HL-60/S4 treated with phorbol 12-myristate 13-acetate at 8.2 ng/mL for 4 days and 3 days (cell line): ENCODE results near the gene FOXB2.

Experiments
- in situ Hi-C: fragments of 300-500 bp; cut with MboI; formaldehyde crosslinking; loops from 2 replicates; pipeline ENCODE4 v1.15.0; 2022; ENCODE audit warnings: low sequenced_read_pairs

The FOXB2 gene

DNA sequence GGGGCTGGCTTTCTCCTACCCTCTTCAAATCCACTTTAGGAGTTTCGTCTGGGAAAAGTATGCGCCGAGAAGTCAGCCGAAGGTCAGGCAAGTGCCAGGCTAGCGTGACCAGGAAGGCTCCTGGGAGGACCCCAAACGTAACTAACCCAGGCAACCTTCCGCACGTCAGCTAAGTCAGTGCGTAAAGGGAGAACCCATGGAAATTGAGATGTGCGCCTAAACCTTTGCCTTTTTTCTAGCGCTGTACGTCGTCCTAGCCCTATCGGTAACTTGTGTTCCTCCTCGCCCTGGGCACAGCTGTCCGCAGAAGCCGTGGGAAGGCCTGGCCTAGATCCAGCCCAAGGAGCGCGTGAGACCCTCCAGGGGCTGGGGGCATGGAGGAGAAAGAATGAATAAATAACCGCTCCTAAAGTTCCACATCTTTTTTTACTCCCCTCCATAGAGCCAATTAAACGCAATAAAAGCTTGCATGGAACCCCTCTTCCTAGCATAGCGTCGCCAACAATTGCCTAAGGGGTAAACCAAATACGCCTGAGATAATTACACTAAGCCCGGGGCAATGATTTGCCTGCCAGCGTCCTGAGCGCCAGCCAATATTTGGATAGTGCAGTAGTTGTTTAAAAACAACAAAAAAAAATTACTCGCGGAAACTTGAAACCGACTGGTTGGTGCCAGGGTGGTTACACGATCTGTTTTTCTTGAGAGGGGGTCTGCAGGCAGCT is 4.0 kb upstream of the FOXB2 start:
- in situ Hi-C loops: no loop called here

GRCh38 chr9:77016121-77016525 is 3.3 kb upstream of the FOXB2 start:
- in situ Hi-C loops: no loop called here

GRCh38 chr9:77016526-77017504 is 2.6 kb upstream of the FOXB2 start:
- in situ Hi-C loops: no loop called here

DNA sequence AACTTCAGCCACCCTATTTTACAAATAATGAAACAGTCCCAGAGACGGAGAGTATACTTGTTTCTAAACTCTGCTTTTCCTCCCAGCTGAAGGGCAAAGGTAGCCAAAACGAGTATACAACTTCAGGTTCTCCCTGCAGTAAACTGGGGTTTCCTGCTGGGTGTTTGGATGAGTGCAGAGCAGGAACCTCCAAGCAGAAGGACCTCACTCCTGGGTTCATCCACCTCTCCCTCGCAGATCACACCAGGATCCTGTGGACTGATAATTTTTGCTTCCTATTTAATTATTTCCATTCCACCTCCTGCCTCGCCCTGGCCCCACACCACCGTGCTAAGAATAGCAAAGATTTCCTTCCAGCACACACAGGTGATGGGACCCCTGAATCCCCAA is 2.0 kb upstream of the FOXB2 start:
- in situ Hi-C loops: no loop called here

GRCh38 chr9:77018058-77018968 is 1.1 kb upstream of the FOXB2 start:
- in situ Hi-C loops: no loop called here

- in situ Hi-C loops: no loop called here
These were observed 553 bp upstream of the FOXB2 start for GRCh38 chr9:77018969-77019235.

GRCh38 chr9:77019926-77020412 is 514 bp downstream of the FOXB2 start:
- in situ Hi-C loops: no loop called here

GRCh38 chr9:77020413-77021290 is 1.2 kb downstream of the FOXB2 start:
- in situ Hi-C loops: no loop called here

- in situ Hi-C loops: no loop called here
These were observed 1.9 kb downstream of the FOXB2 start for GRCh38 chr9:77021291-77021894.

GRCh38 chr9:77021922-77022782 is 2.7 kb downstream of the FOXB2 start:
- in situ Hi-C loops: no loop called here

DNA sequence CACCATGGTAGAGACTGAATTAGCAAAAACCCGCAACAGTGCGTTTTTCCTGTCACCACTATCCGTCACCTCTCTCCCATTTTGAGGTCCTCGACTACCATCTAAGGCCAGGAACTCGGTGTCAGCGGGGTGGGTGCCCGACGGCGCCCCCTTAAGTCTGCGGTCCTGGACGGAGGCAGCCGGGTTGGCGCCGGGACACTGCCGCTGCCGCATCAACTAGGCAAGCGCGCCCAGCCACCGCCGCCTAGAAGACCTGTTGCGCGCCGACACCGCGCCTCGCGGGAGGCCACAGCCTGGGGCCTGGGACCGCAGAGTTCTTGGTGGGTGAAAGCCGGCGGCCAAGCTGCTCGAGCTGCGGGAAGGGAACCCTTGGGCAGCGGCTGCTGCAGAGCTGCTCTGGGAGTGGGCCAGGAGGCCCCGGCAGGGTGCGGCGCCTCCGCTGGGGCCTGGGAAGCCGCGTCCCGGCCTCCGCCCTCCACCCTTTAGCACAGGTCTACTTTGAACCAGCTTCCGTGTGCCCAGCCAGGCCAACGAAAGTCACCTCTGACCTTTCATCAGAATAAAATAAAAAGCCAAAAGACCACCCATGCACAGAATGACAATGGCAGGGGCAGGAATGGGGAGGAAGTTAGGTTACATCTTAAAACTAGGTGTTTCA is 3.5 kb downstream of the FOXB2 start:
- in situ Hi-C loops: no loop called here

- in situ Hi-C loops: no loop called here
These were observed 4.3 kb downstream of the FOXB2 start for GRCh38 chr9:77023726-77024125.

DNA sequence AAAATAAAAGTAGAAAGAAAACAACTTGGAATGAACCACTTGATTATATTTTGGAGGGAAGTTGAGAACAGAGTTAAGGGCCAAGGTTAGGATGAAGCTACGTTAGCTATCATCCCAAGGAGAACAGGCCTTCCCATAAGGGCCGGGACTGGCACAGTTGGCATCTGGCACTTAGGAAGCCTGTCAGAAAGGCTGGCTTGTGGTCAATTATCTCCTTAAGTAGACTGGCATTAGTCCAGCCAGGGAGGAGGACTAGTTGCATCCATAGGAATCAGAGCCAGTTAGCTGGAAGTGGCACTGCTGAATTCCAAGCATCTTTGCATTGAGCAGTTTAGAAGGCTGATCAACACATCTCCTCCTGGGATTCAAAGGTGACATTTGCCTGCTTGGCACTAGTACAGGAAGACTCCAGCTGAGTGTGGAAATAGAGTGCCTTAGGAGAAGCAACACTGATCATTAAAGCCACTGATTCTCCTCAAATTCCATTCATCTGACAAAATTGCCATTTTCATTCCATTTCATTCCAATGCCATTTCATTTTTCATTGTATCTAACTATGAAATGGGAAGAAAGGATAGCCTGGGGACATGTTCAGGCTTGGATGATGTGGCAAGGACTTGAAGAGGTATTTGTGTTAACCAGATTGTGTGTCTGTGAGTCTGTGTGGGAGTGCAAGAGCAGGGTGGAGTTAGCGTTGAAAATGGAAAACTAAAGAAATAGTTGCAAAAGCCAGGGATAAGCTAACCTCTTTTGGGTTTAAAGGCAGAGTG is 5.5 kb downstream of the FOXB2 start:
- in situ Hi-C loops: no loop called here

- in situ Hi-C loops: no loop called here
These were observed 9.0 kb downstream of the FOXB2 start for GRCh38 chr9:77028478-77028877.

DNA sequence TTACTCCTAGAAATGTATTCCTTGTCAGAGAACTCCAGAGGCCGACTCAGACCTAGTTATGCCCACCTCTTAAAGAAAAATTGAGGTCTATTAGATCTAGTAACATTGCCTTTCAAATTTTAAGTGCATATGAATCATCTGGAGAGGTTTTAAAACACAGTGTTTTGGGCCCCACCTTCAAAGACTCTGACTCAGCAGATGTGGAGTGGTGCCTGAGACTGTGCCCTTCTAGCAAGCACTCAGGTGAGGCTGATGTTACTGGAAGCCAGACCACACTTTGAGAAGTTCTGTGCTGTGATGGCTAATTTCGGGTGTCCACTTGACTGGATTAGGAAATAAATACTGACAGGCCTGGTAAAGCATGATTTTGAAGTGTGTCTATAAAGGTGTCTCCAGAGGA is 10.6 kb downstream of the FOXB2 start:
- in situ Hi-C loops: no loop called here

DNA sequence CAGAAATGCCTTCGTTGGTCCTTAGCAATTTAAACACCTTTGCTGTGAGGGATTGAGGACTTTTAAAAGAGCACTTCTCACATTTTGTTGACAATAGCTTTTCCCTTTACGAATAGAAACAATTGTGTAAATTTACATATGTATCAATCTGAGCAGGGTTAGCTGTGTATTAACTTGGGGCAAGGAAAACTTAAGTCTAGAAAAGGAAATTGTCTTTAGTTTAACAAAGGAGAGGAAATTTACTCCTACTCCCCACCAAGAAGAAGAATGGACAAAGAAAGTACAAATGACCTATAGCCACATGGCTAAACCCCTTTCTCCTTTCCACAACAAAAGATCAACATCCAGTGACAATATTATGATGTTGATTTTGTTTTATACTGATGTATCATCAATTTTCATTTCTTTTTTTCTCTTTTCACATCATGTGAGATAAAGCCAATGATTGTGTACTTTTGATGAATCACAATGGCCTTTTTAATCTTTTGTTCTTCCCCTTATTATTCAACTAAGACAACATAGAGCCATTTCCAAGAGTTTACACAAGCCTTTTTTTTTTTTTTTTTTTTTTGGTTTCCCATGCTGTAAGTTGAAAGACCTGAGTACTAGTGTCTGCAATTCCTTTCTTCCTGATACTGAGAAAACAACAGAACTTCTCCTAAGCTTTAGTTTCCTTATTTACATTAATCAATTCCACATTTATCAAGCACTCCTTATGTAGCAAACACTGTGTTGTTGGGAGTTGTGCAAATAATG is 19.0 kb downstream of the FOXB2 start:
- in situ Hi-C loops: no loop called here

GRCh38 chr9:77040340-77040739 is 20.9 kb downstream of the FOXB2 start:
- in situ Hi-C loops: no loop called here
